Stimulated activated CD8-positive, alpha-beta memory T cell treated with anti-CD3 and anti-CD28 coated beads, Interleukin-12 subunit alpha, Interleukin-12 subunit beta, amount 100 ng/mL, for 1 hour (primary cell): Measurements from ENCODE around the gene C20orf173.
"Not testable (repeated sequence)": the region's sequence is repeated elsewhere in the genome, so short reads cannot be mapped to it uniquely, and the experiment has no call there.

Source experiments
- DNase-seq: peaks from one replicate; pipeline ENCODE4 v3.0.0-alpha.2; 2020; ENCODE audit warnings: low read depth

The C20orf173 gene

DNA sequence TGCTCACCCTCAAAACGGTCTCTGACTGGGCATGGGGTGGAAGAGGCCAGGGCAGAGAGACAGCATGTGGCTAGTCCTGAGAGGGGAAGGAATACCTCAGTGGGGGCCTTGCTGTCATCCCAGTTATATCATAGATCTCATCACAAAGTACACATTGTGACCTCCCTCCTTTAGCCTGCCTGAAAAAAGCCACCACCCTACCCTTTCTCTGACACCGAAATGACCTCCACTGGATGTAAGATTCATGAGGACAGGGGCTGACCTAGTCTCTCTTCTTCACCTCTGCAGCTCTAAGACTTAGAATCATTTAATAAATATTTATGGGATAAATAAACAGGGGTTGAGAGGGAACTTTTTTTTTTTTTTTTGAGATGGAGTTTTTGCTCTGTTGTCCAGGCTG, at the start of gene C20orf173:
TSS of gene C20orf173 (minus strand) at position 101 of the 400 bp plus-strand sequence. CDS start 279 bp downstream, outside the sequence.
- no peak for DNase-seq

DNA sequence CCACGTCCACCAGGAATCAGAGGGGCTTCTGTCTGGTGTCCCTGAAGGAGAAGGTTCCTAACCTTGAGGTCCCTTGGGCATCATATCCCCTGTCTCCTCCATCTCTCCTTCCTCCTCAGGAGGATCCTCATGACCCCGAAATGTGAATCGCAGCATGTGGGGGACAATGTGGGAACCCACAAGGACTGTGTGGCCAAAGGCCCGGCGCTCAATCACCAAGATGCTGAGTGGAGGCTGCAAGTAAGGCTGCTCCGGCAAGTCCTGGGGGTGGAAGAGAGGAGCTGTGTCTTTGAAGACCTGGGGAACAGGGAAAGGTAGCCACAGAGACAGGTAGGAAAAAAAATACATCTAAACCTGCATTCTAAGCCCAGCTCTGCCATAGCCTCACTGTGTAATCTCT, 49.7 kb upstream of the C20orf173 start:
- no peak for DNase-seq

DNA sequence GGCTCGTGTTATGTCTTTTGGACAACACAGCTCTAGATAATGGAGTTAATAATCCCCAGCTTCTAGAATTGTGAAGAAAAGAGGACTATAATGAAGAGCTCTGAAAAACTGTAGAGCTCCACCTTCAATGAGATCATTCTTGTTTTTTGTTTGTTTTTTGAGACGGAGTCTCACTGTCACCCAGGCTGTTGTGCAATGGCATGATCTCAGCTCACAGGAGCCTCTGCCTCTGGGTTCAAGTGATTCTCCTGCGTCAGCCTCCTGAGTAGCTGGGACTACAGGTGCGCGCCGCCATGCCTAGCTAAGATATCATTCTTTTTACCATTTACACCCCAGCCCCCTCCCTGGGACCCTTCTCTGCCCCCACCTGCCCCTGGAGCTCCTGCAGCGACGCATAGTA, 49.0 kb upstream of the C20orf173 start:
- no peak for DNase-seq

GRCh38 chr20:35576816-35577215, 47.4 kb upstream of the C20orf173 start:
- no peak for DNase-seq

GRCh38 chr20:35575958-35576357, 46.5 kb upstream of the C20orf173 start:
- DNase-seq, result no peak

DNA sequence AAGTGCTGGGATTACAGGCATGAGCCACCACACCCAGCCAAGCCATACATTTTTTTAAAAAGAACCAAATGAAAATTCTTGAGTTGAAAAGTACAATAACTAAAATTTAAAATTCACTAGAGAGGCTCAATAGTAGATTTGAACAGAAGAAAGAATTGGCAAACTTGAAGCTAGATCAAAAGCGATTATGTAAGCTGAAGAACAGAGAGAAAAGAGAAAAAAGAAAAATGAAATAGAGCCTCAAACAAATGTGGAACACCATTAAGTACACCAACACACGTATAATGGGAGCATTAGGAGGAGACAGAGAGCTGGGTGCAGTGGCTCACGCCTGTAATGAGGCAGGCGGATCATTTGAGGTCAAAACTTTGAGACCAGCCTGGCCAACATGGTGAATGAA, 43.4 kb upstream of the C20orf173 start:
- no peak for DNase-seq

DNA sequence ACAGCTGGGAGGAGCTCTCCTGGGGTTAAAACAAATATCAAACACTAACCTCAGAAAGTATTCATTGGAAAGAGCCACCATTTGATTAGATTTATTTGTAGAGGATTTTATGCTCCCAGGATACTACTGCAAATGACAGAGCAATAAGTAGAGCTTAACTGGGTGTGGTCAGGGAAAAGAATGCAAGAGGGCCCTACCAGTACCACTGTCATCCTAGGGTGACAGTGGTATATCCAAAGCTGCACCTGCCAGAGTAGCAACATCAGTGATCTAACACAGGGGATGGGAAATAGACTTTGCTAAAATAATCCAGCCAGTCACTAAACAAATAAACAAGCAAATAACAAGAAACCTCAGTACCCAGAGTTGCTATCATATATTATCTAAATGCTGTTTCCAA, 42.1 kb upstream of the C20orf173 start:
- no peak for DNase-seq

DNA sequence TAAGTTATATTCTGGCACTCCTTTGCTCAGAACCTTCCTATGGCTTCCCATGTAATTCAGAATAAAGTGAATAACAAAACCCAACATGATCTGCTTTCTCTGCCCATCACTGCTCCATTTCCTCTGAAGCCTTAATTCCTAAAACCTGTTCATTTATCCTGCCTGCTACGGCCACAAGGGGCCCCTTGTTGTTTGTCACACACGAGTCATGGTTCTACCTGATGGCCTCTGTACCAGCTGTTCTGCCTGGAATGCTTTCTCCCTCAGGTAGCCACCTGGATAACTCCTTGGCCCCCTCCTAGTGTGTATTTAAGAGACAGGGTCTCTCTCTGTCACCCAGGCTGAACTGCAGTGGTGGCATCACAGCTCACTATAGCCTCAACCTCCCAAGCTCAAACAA, 39.2 kb upstream of the C20orf173 start:
- DNase-seq, result no peak

- no peak for DNase-seq
Observed at GRCh38 chr20:35564905-35565304, 35.5 kb upstream of the C20orf173 start.

GRCh38 chr20:35563834-35564233, 34.4 kb upstream of the C20orf173 start:
- no peak for DNase-seq

DNA sequence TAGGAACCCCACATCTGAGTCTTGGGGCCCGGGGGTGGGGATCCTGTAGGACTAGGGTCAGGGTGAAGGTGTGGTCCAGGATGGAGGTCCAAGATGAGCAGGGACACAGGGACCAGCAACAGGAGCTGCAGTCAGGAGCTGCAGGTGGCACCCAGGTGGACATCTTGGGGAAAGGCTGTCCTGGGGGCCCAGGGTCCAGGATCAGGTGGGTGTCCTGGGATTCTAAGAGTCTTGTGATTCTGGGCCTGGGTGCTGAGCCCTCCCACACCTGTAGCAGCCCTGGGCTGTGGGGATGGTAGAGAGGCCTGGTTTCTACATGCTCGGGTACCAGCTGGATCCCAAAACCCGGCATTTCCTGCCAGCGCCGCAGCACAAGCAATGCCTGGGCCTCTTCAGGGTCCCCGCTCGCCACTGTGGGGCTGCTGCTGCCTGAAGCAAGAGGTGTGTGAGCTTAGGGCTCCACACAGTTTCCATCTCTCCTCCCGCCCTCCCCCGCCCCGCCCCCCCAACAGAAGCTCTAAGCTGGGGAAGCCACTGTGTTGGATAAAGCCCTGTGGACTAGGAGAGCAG, 33.2 kb upstream of the C20orf173 start:
- DNase-seq, result no peak

DNA sequence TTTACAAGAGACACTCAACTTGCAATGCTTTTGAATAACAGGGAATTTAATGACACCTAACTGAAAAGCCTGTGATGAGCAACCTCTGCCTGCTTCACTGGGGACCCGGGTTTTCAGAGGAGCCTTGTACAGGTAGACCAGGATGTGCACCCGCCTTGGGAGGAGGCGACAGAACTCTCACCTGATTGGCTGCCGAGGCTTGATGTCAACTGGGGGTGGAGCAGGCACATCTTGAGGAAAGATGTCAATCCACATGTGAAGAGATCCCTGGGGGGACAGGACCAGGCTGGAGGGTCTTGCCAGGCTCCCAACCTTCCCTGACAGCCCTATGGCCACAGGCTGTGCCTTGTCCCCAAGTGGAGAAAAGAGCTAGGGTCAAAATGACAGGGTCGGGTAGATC, 32.2 kb upstream of the C20orf173 start:
- DNase-seq, result no peak

DNA sequence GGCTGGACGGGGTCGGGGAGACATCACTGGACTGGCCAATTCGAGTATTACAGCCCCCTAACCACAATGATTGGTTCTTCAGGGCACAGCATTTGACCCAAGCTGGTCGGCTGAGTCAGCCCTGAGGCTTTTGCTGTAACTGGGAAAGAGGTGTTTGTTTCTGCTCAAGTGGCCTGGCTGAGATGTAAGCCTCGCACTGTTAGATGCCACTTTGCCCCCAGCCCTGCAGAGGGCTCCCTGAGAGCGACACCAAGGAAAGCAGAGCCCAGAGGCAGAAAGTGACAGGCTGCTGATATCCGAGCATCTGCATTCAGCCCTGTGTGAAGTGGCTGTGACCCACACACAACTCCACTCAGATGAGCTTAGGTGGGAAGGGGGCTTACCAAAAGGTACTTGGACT, 31.8 kb upstream of the C20orf173 start:
- no peak for DNase-seq

DNA sequence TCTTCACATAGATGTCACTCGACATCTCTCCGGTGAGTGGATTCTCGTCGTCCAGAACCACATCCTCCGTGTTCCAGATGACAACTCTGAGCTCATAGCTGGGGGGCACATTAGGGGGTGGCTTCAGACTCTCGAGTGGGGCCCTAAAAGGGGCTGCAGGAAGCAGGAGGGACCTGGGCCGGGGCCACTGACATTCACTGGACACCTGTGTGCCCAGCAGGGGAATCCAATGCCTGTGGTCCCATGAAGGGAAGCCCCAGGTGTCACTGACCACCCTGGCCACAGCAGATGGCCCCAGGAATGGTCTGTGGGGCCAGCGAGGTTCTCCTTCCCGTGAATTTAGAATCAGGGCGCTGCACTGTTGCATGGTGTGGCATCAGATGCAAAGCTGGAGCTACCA, 31.1 kb upstream of the C20orf173 start:
- no peak for DNase-seq

- DNase-seq, result no peak
Observed at GRCh38 chr20:35560105-35560511, 30.7 kb upstream of the C20orf173 start.

DNA sequence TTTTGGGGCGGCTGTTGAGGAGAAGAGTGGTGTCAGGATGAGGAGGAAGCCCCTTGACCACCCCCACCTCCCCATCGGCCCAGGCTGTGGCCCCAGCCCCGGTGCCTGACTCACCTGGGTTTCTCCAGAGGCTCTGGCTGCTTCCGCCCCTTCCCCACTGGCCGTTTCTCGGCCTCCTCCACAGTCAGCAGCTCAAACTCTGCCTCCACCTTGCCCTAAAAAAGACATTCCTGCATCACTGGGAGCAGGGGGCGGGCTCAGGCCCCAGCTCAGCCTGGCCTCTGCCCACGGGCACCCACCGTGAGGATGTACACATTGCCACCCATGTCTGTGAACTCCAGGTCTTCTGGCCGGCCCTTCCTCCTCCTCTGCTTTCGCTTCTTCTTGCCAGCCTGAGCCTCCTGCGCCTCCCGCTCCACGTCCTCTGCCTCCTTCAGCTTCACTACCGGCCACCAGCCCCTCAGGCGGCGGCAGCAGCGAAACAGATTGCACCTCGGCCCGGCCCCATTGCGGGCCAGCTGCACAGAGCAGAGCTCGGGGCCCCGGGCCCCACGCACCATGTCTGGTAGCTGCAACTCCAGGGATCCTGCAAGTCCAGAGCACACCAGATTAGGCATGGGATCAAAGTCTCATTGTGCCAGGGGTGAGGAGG, 29.7 kb upstream of the C20orf173 start:
- no peak for DNase-seq

DNA sequence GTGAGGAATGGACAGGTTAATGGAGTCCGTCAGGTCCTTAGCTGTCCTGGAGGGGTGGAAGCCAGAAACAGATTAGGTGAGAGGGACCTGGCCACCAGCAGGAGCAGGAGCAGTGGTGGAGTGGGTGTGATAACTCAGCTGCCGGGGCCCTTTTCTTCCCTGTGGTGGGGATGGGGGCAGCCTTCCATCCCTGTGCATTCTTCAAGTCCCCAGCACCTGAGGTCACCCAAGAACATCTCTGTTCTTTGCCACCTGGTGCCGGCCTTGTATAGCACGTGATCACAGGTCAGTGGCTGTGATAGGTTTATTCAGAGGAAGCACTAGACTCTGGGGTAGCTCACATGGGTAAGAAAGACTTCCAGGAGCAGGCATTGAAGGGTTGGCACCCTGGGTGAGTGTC, 29.0 kb upstream of the C20orf173 start:
- DNase-seq, result no peak

- no peak for DNase-seq
Observed at GRCh38 chr20:35556871-35557270, 27.4 kb upstream of the C20orf173 start.

- DNase-seq, result no peak
Observed at GRCh38 chr20:35555951-35556645, 26.6 kb upstream of the C20orf173 start.

DNA sequence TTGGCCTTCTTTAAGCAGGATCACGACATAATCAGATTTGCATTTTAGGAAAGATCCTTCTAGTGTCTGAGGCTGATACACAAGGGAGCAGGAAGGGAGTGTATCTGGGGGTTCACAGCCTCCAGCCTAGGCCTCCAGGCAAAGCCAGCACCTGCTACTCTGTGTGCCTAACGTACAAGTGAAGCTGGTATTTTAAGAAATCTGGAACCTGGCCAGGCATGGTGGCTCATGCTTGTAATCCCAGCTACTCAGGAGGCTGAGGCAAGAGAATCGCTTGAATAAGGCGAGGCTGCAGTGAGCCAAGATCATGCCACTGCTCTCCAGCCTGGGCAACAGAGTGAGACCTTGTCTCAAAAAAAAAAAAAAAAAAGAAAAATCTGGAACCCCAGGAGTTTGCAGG, 26.0 kb upstream of the C20orf173 start:
- DNase-seq, result not testable (repeated sequence)

DNA sequence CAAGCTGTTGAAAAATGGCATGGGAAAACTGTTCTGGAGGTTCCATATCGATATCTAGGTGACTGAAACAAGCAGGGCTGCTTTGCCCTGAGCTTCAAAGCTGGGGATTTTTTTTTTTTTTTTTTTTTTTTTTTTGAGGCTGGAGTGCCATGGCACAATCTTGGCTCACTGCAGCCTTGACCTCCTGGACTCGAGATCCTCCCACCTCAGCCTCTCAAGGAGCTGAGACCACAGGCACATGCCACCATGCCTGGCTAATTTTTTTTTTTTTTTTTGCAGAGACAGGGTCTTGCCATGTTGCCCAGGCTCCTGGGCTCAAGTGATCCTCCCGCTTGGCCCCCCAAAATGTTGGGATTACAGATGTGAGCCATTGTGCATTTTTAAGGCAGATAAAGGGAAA, 23.5 kb upstream of the C20orf173 start:
- no peak for DNase-seq

DNA sequence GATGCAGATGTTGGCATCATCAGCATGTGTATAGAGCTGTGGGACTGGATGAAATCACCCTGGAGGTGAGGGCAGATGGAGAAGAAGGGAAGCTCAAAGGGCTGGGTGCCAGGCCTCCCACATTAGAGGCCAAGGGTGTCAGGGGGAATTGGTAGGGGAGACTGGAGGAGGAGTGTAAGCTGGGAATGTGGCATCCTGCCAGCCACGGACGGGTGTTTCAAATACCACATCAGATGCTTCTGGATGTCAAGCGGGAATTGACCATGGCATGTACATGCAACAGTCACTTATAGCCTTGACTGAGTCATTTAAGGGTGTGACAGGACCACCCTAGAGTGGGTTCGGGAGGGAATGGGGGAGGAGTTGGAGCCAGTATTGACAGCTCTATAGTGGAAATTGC, 22.1 kb upstream of the C20orf173 start:
- DNase-seq, result no peak

GRCh38 chr20:35547329-35547728, 17.9 kb upstream of the C20orf173 start:
- no peak for DNase-seq

DNA sequence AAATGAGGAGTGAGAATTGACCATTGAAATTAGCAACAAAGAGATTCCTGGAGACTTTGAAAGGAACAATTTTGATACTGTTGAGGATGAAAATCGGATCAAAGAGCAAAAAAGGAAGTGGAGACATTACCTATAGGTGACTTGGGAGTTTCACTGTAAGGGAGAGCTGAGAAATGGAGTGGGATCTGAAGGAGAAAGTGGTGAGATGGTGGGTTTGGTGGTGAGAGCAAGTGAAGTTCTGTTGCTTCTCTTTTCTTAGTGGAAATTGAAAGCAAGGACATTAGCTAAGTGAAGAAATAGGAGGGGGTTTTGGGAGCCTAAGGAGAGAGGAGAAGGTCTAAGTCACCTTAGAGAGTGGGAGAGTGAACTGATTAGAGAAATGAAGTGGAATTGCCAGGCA, 16.7 kb upstream of the C20orf173 start:
- no peak for DNase-seq
